GM12875 (cell line): ENCODE measurements around the gene SPTLC2.

Experiments
- H3K4me3 ChIP-seq: one replicate; pipeline ENCODE4 v1.5.1; 2011; ENCODE audit warnings: low read depth, low read length, control low read depth
- CTCF ChIP-seq: IDR thresholded peaks from 2 replicates; pipeline ENCODE4 v1.5.1; 2011; ENCODE audit warnings: low read depth, mild to moderate bottlenecking, control low read depth, inconsistent platforms, low read length, moderate library complexity, borderline replicate concordance; ENCODE audit not compliant: insufficient read depth

The SPTLC2 gene

DNA sequence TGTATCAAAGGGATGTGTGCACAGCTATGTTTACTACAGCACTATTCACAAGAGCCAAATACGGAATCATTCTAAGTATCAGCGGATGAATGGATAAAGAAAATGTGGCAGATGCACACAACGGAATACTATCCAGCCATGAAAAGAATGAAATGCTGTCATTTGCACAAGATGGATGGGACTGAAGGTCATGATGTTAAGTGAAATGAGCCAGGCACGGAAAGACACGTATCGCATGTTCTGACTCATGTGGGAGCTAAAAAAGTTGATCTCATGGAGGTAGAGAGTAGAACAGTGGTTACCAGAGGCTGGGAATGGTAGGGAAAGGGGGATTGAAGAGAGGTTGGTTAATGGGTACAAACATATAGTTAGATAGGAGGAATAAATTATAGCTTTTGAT lies 91.9 kb downstream of the SPTLC2 start:
- no peak for TF ChIP-seq CTCF
- H3K4me3 ChIP-seq = no peak overlapping the region

DNA sequence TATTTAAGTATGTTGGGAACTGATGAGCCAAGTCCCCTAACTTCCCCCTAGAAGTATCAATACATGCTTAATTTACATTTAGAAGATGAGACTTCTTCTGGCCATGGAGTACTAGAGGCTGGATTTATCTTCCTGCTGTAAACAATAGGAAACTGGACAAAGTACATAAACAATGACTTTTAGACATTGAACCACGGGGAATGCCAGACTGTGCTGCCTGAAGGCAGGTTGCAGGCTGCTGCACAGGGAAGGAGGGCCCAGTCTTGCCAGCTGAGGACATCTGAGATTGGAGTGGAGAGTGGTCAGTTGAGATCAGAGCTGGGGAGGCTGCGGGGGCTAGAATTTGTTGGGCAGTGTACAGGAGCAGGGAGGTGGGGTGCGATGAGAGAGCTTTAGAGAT lies 93.3 kb downstream of the SPTLC2 start:
- no peak for TF ChIP-seq CTCF
- H3K4me3 ChIP-seq = no peak overlapping the region

- no peak for TF ChIP-seq CTCF
- H3K4me3 ChIP-seq = no peak overlapping the region
These were observed 95.9 kb downstream of the SPTLC2 start for GRCh38 chr14:77520555-77520954.

GRCh38 chr14:77516126-77516525 lies 100.3 kb downstream of the SPTLC2 start:
- TF ChIP-seq CTCF = no peak
- no peak overlapping the region for H3K4me3 ChIP-seq

GRCh38 chr14:77511486-77512162 lies 104.8 kb downstream of the SPTLC2 start:
- no peak for TF ChIP-seq CTCF

GRCh38 chr14:77509366-77509765 lies 107.1 kb downstream of the SPTLC2 start:
- no peak overlapping the region for H3K4me3 ChIP-seq
- no peak for TF ChIP-seq CTCF

More at GRCh38 chr14:77511486-77512162, 104.8 kb downstream of the SPTLC2 start:
- no peak overlapping the region for H3K4me3 ChIP-seq

DNA sequence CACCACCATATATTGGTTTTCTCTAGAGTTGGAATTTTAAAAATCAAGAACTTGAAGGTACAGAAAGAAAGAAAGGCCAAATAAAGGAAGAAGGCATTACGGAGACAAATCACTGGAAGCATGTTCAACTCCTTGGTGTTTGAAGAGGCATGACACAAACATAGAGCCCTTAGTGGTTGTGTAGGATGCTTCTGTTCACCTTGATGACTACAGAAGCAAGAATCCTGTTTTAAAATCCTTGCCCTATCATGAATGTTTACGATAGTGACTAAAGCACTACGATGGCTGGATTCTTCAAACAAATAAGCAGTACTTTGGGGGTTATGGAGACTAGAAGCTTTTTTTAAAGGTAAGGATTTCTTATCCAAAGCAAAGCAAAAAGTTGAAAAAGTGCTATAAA lies 107.6 kb downstream of the SPTLC2 start:
- no peak overlapping the region for H3K4me3 ChIP-seq
- no peak for TF ChIP-seq CTCF
